Body of pancreas (tissue), 4 donors: Measurements from ENCODE around the gene ARFGAP3.

Experiments used
- CTCF ChIP-seq, 7 experiments: fragments of 450-650 bp in 4 of 7; fragments of 200-600 bp in 3 of 7; sonication (generic) in 3 of 7; IDR thresholded peaks; one replicate each; pipeline ENCODE4 v1.5.1; 2016 to 2019; ENCODE audit warnings: antibody characterized with exemption in 7 of 7
- POLR2A ChIP-seq, 3 donors: fragments of 450-650 bp; IDR thresholded peaks; one replicate each; pipeline ENCODE4 v1.6.1; 2016; ENCODE audit warnings: antibody characterized with exemption in 3 of 3, mild to moderate bottlenecking in 2 of 3

DNA sequence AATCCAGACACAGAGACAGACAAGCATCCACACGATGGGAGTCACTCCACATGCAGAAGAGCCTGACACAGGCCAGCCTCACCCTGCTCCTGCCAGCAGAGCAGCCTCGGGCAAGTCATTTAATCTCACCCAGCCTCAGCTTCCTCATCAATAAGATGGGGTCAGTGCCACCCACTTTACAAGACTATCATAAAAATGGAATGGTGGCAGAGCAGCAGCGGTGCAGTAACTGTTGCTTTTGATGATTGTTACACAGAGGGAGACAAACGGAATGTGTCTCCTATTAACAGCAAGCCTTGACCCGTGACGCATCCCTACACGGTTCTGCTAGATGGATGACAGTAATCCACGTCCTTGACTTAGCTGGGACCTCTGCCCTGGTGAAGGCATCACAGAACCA is 26.0 kb upstream of the ARFGAP3 start:
- TF ChIP-seq CTCF (IDR thresholded peaks at IDR 0.05) (no peak), POLR2A (IDR thresholded peaks at IDR 0.05) (no peak)
